SK-N-SH (cell line): ENCODE measurements around the gene KIDINS220. TPM values are rescaled to one million over a fixed set of nuclear protein-coding genes. Genes with fewer than 3 reads are reported as not detected.

Experiments used
- CTCF ChIA-PET: fragments of 300-600, 350-600 bp; formaldehyde crosslinking; extraction: SDS; loops from one replicate; lab custom pipeline; 2021; lab: Yijun Ruan, JAX
- POLR2A ChIA-PET: fragments of 350-600 bp; sonication (Branson Sonifier 250); formaldehyde crosslinking; extraction: SDS; loops from one replicate; lab custom pipeline; 2020; ENCODE audit warnings: antibody characterized with exemption, inconsistent platforms; lab: Yijun Ruan, JAX
- DNase-seq: peaks from one replicate; pipeline ENCODE4 v3.0.0; 2012
- H2AFZ ChIP-seq: fragments of 200-600 bp; sonication (generic); 2 replicates; pipeline ENCODE4 v1.8.1; 2016; ENCODE audit warnings: antibody characterized with exemption, mild to moderate bottlenecking, low read depth
- H3F3A ChIP-seq: fragments of 200-600 bp; sonication (generic); replicated peaks from 2 replicates; pipeline ENCODE3; 2016; ENCODE audit warnings: antibody characterized with exemption, mild to moderate bottlenecking; ENCODE audit not compliant: insufficient read depth
- H3K27ac ChIP-seq, 2 experiments: fragments of 200-500 bp in 1 of 2; fragments of 200-600 bp in 1 of 2; sonication (Bioruptor generic) in 1 of 2; sonication (generic), shearing (Covaris generic) in 1 of 2; 2 replicates each; pipeline versions ENCODE4 v1.5.1 to v1.6.1; 2014 to 2016; ENCODE audit warnings: low read depth in 2 of 2, inconsistent platforms in 1 of 2, low read length in 1 of 2, mild to moderate bottlenecking in 1 of 2, mixed read lengths in 1 of 2
- H3K27me3 ChIP-seq: fragments of 200-600 bp; sonication (generic), shearing (Covaris generic); 2 replicates; pipeline ENCODE4 v1.6.1; 2016; ENCODE audit warnings: mixed run types; ENCODE audit not compliant: insufficient read depth
- H3K36me3 ChIP-seq, 2 experiments: fragments of 200-500 bp in 1 of 2; fragments of 200-600 bp in 1 of 2; sonication (Bioruptor generic) in 1 of 2; sonication (generic) in 1 of 2; replicated peaks in 1 of 2; 2 replicates each; pipeline versions ENCODE3 to v1.5.1; 2014 to 2016; ENCODE audit warnings: low read length in 1 of 2, mild to moderate bottlenecking in 1 of 2; ENCODE audit not compliant: insufficient read depth in 2 of 2, control insufficient read depth in 1 of 2
- H3K4me1 ChIP-seq, 2 experiments: fragments of 200-500 bp in 1 of 2; fragments of 200-600 bp in 1 of 2; sonication (Bioruptor generic) in 1 of 2; sonication (generic), shearing (Covaris generic) in 1 of 2; 2 replicates each; pipeline versions ENCODE4 v1.5.1 to v1.6.1; 2014 to 2016; ENCODE audit warnings: low read depth in 1 of 2, low read length in 1 of 2, mixed run types in 1 of 2; ENCODE audit not compliant: insufficient read depth in 2 of 2, control insufficient read depth in 1 of 2
- H3K4me2 ChIP-seq: fragments of 200-600 bp; sonication (generic), shearing (Covaris generic); 2 replicates; pipeline ENCODE4 v1.6.1; 2017; ENCODE audit warnings: mixed run types
- H3K4me3 ChIP-seq, 2 experiments: fragments of 200-500 bp in 1 of 2; fragments of 200-600 bp in 1 of 2; sonication (Bioruptor generic) in 1 of 2; sonication (generic), shearing (Covaris generic) in 1 of 2; 2 replicates each; pipeline versions ENCODE4 v1.5.1 to v1.8.1; 2014 to 2016; ENCODE audit warnings: low read depth in 2 of 2, inconsistent platforms in 1 of 2, low read length in 1 of 2, mild to moderate bottlenecking in 1 of 2, mixed read lengths in 1 of 2, moderate library complexity in 1 of 2
- H3K79me2 ChIP-seq: fragments of 200-600 bp; sonication (generic); 2 replicates; pipeline ENCODE4 v1.8.1; 2017; ENCODE audit warnings: mild to moderate bottlenecking; ENCODE audit not compliant: insufficient read depth
- H3K9ac ChIP-seq: fragments of 200-600 bp; sonication (generic); 2 replicates; pipeline ENCODE4 v1.6.1; 2017; ENCODE audit warnings: mixed run types
- H3K9me2 ChIP-seq: fragments of 200-600 bp; sonication (generic); 2 replicates; pipeline ENCODE4 v1.6.1; 2017; ENCODE audit warnings: mixed run types
- H3K9me3 ChIP-seq: fragments of 200-600 bp; sonication (generic); 2 replicates; pipeline ENCODE4 v1.6.1; 2017; ENCODE audit warnings: mixed run types, mild to moderate bottlenecking, moderate library complexity
- H4K20me1 ChIP-seq: fragments of 200-600 bp; sonication (generic); 2 replicates; pipeline ENCODE4 v1.6.1; 2017; ENCODE audit warnings: mild to moderate bottlenecking, mixed run types; ENCODE audit not compliant: insufficient read depth
- EP300 ChIP-seq, 2 experiments: IDR thresholded peaks; 2 replicates each; pipeline versions ENCODE4 v1.4.0 to v1.6.1; 2012; ENCODE audit warnings: borderline replicate concordance in 1 of 2, low read depth in 1 of 2, low read length in 1 of 2
- FOSL2 ChIP-seq: IDR thresholded peaks from 2 replicates; pipeline ENCODE4 v1.4.0; 2012; ENCODE audit warnings: low read depth, mild to moderate bottlenecking, moderate library complexity, borderline replicate concordance
- FOXM1 ChIP-seq: IDR thresholded peaks from 2 replicates; pipeline ENCODE4 v1.4.0; 2012; ENCODE audit warnings: low read depth, mild to moderate bottlenecking
- GABPA ChIP-seq: IDR thresholded peaks from 2 replicates; pipeline ENCODE4 v1.4.0; 2012; ENCODE audit warnings: low read depth, mild to moderate bottlenecking
- GATA2 ChIP-seq: sonication (generic); formaldehyde crosslinking; IDR thresholded peaks from 2 replicates; pipeline ENCODE4 v1.5.0; 2020; ENCODE audit warnings: mild to moderate bottlenecking, missing genetic modification reagents
- JUND ChIP-seq: IDR thresholded peaks from 2 replicates; pipeline ENCODE4 v1.4.0; 2012
- MXI1 ChIP-seq: IDR thresholded peaks from 2 replicates; pipeline ENCODE4 v1.6.1; 2012; ENCODE audit warnings: mild to moderate bottlenecking, low read depth, low read length, improper control_type of control experiment
- NFIC ChIP-seq: IDR thresholded peaks from 2 replicates; pipeline ENCODE4 v1.4.0; 2012; ENCODE audit warnings: borderline replicate concordance
- NRF1 ChIP-seq: IDR thresholded peaks from 2 replicates; pipeline ENCODE4 v1.6.1; 2012; ENCODE audit warnings: low read depth, mild to moderate bottlenecking, low read length
- POLR2AphosphoS5 ChIP-seq: IDR thresholded peaks from 2 replicates; pipeline ENCODE4 v1.6.1; 2012; ENCODE audit warnings: low read depth, low read length
- RCOR1 ChIP-seq: fragments of 150-350 bp; IDR thresholded peaks from 2 replicates; pipeline ENCODE4 v1.6.1; 2017; ENCODE audit warnings: antibody characterized with exemption, low read length
- RFX5 ChIP-seq: IDR thresholded peaks from 2 replicates; pipeline ENCODE4 v1.6.1; 2012; ENCODE audit warnings: mild to moderate bottlenecking, improper control_type of control experiment, low read length
- TAF1 ChIP-seq: IDR thresholded peaks from 2 replicates; pipeline ENCODE4 v1.6.1; 2012; ENCODE audit warnings: low read depth, mild to moderate bottlenecking, low read length, moderate library complexity, borderline replicate concordance
- WGBS: methylation state at CpG from one replicate; pipeline ENCODE4 v1.1.6; 2017; ENCODE audit warnings: low lambda C conversion rate; 5-methylcytosine and 5-hydroxymethylcytosine counted together
- polyA plus RNA-seq, 3 experiments: library from polyadenylated mRNA; depleted of rRNA; stranded (reverse); fragments of >200 nt; gene quantifications; 2 replicates each; pipeline ENCODE4 v1.2.3, GENCODE V29; 2012
- TF ChIP-seq, protein P1 (sequence below): IDR thresholded peaks from 2 replicates; pipeline ENCODE4 v1.6.1; 2012; ENCODE audit warnings: mild to moderate bottlenecking, low read depth, low read length, moderate library complexity
- TF ChIP-seq, protein P2 (sequence below): IDR thresholded peaks from 2 replicates; pipeline ENCODE4 v1.4.0; 2012; ENCODE audit warnings: low read depth, borderline replicate concordance

The KIDINS220 gene
- polyA plus RNA-seq, 1 of the 3 experiments (the other 2 are of a cell fraction) = 18.2 TPM

GRCh38 chr2:8870441-8870840 lies 33.0 kb upstream of the KIDINS220 start:
- peaks cover 11 to 27% of the 10 kb centered on the region in 2 experiments for H3K36me3 ChIP-seq
- H3K9me2 ChIP-seq = no peaks in the 10 kb centered on the region
- H4K20me1 ChIP-seq = no peaks in the 10 kb centered on the region
- H3K4me1 ChIP-seq = no peaks in the 10 kb centered on the region; a peak in 1 of 4 replicates
- CTCF ChIA-PET = interaction anchor here (1.2 to 1.4 kb wide), 3 partner anchors 9 to 269 kb away, joined by 3 to 10 read pairs (median 4); no protein-coding TSS in a partner anchor
- POLR2A ChIA-PET = no interaction called here
- H3K4me2 ChIP-seq = no peak overlapping the region
- H3K4me3 ChIP-seq = no peak overlapping the region
- no peaks in the 10 kb centered on the region for H3F3A ChIP-seq
- no peak overlapping the region for H3K27ac ChIP-seq
- no peaks in the 10 kb centered on the region for H3K9me3 ChIP-seq
- H3K79me2 ChIP-seq = no peaks in the 10 kb centered on the region
- DNase-seq = no peak
- no peaks in the 10 kb centered on the region for H3K27me3 ChIP-seq
- WGBS = 86% methylated on average over 2 of the region's 2 CpGs
- no peak overlapping the region for H2AFZ ChIP-seq
- no peak overlapping the region for H3K9ac ChIP-seq
- TF ChIP-seq POLR2AphosphoS5 = no peak
- no peak for TF ChIP-seq MXI1
- TF ChIP-seq NRF1 = no peak
- TF ChIP-seq NFIC = no peak
- TF ChIP-seq JUND = no peak
- no peak for TF ChIP-seq RFX5
- no peak for TF ChIP-seq EP300 (IDR thresholded peaks at IDR 0.05; ENCODE audit: borderline replicate concordance in 1 of 2, low read depth in 1 of 2, low read length in 1 of 2)
- TF ChIP-seq FOXM1 = no peak
- TF ChIP-seq FOSL2 = no peak
- TF ChIP-seq GATA2 (CRISPR knock-in tag) = no peak
- no peak for TF ChIP-seq RCOR1
- TF ChIP-seq, protein P1, sequence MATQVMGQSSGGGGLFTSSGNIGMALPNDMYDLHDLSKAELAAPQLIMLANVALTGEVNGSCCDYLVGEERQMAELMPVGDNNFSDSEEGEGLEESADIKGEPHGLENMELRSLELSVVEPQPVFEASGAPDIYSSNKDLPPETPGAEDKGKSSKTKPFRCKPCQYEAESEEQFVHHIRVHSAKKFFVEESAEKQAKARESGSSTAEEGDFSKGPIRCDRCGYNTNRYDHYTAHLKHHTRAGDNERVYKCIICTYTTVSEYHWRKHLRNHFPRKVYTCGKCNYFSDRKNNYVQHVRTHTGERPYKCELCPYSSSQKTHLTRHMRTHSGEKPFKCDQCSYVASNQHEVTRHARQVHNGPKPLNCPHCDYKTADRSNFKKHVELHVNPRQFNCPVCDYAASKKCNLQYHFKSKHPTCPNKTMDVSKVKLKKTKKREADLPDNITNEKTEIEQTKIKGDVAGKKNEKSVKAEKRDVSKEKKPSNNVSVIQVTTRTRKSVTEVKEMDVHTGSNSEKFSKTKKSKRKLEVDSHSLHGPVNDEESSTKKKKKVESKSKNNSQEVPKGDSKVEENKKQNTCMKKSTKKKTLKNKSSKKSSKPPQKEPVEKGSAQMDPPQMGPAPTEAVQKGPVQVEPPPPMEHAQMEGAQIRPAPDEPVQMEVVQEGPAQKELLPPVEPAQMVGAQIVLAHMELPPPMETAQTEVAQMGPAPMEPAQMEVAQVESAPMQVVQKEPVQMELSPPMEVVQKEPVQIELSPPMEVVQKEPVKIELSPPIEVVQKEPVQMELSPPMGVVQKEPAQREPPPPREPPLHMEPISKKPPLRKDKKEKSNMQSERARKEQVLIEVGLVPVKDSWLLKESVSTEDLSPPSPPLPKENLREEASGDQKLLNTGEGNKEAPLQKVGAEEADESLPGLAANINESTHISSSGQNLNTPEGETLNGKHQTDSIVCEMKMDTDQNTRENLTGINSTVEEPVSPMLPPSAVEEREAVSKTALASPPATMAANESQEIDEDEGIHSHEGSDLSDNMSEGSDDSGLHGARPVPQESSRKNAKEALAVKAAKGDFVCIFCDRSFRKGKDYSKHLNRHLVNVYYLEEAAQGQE = no peak
- TF ChIP-seq TAF1 = no peak
- TF ChIP-seq, protein P2, sequence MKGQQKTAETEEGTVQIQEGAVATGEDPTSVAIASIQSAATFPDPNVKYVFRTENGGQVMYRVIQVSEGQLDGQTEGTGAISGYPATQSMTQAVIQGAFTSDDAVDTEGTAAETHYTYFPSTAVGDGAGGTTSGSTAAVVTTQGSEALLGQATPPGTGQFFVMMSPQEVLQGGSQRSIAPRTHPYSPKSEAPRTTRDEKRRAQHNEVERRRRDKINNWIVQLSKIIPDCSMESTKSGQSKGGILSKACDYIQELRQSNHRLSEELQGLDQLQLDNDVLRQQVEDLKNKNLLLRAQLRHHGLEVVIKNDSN = no peak
- TF ChIP-seq, all 33 proteins: peak for 0

GRCh38 chr2:8867363-8867762 lies 29.9 kb upstream of the KIDINS220 start:
- no peaks in the 10 kb centered on the region for H3K9me3 ChIP-seq
- H3K9ac ChIP-seq = no peak overlapping the region
- H3F3A ChIP-seq = no peaks in the 10 kb centered on the region
- 63% methylated on average over 3 of the region's 3 CpGs for WGBS
- H3K27me3 ChIP-seq = no peaks in the 10 kb centered on the region
- DNase-seq = peak; percentile 33
- H2AFZ ChIP-seq = no peak overlapping the region
- H3K9me2 ChIP-seq = no peaks in the 10 kb centered on the region
- H3K4me2 ChIP-seq = no peak overlapping the region
- H3K79me2 ChIP-seq = no peaks in the 10 kb centered on the region
- H3K4me1 ChIP-seq = no peaks in the 10 kb centered on the region; a peak in 1 of 4 replicates
- H3K36me3 ChIP-seq = peaks cover 20 to 35% of the 10 kb centered on the region in 2 experiments
- TF ChIP-seq GABPA (no peak), EP300 (IDR thresholded peaks at IDR 0.05; ENCODE audit: borderline replicate concordance in 1 of 2, low read depth in 1 of 2, low read length in 1 of 2) (peak in 1 of 2 experiments; percentile 28; a peak in 1 of 4 replicates), GATA2 (CRISPR knock-in tag) (peak; percentile 61; the same call in 1 of the 2 replicates)
- TF ChIP-seq, all 33 proteins: peak for 2
- no peak overlapping the region for H3K4me3 ChIP-seq
- POLR2A ChIA-PET = no interaction called here
- CTCF ChIA-PET = interaction anchor here (0.6 to 3.9 kb wide), 4 partner anchors 40 to 1534 kb away, joined by 3 to 22 read pairs (median 12); no protein-coding TSS in a partner anchor
- no peak overlapping the region for H3K27ac ChIP-seq
- H4K20me1 ChIP-seq = no peaks in the 10 kb centered on the region
